WTC11 (cell line): ENCODE measurements around the gene ACSS3. TPM values are rescaled to one million over a fixed set of nuclear protein-coding genes. Genes with fewer than 3 reads are reported as not detected.

Source experiments
- ATAC-seq: fragments of 200-7000 bp; cut with Tn5 transposase; 2 replicates; pipeline ENCODE4 v1.10.0; 2021; ENCODE audit warnings: mild to moderate bottlenecking, moderate library complexity
- CTCF ChIA-PET: fragments of 300-600 bp; sonication (Branson Sonifier 250); formaldehyde crosslinking; loops from one replicate; lab custom pipeline; 2021; ENCODE audit warnings: antibody characterized with exemption; lab: Charles Lee
- POLR2A ChIA-PET: fragments of 350-600 bp; sonication (Branson Sonifier 250); formaldehyde crosslinking; loops from one replicate; lab custom pipeline; 2021; ENCODE audit warnings: antibody characterized with exemption; lab: Charles Lee
- DNase-seq: peaks from one replicate; pipeline ENCODE4 v3.0.0; 2021; ENCODE audit warnings: low spot score
- H3K27ac Mint-ChIP-seq: 2 replicates; pipeline ENCODE4 v1.8.0; 2021; ENCODE audit warnings: mixed read lengths
- H3K27me3 Mint-ChIP-seq: 2 replicates; pipeline ENCODE4 v1.8.0; 2021; ENCODE audit warnings: low read depth, mild to moderate bottlenecking, moderate library complexity, mixed read lengths
- H3K36me3 Mint-ChIP-seq: 2 replicates; pipeline ENCODE4 v1.8.0; 2021; ENCODE audit warnings: mixed read lengths
- H3K4me1 Mint-ChIP-seq: 2 replicates; pipeline ENCODE4 v1.8.0; 2022; ENCODE audit warnings: mixed read lengths
- H3K4me3 Mint-ChIP-seq: 2 replicates; pipeline ENCODE4 v1.8.0; 2021; ENCODE audit warnings: mild to moderate bottlenecking, moderate library complexity, mixed read lengths
- H3K9me3 Mint-ChIP-seq: 2 replicates; pipeline ENCODE4 v1.8.0; 2021; ENCODE audit warnings: mixed read lengths
- ARID4B ChIP-seq: sonication (generic); formaldehyde crosslinking; IDR thresholded peaks from 2 replicates; pipeline ENCODE4 v1.8.0; 2023; ENCODE audit warnings: missing genetic modification reagents, mild to moderate bottlenecking, borderline replicate concordance
- ATF6 ChIP-seq: sonication (generic); formaldehyde crosslinking; IDR thresholded peaks from 2 replicates; pipeline ENCODE4 v1.8.1; 2023; ENCODE audit warnings: mild to moderate bottlenecking, missing genetic modification reagents
- CBFB ChIP-seq: sonication (generic); formaldehyde crosslinking; IDR thresholded peaks from 2 replicates; pipeline ENCODE4 v1.8.1; 2022; ENCODE audit warnings: mild to moderate bottlenecking, low read depth, missing genetic modification reagents
- CDX4 ChIP-seq: fragments of 250-450 bp; sonication (Bioruptor Pico); IDR thresholded peaks from 2 replicates; pipeline ENCODE4 v1.9.0; 2021; ENCODE audit warnings: moderate library complexity, mild to moderate bottlenecking, inconsistent platforms, borderline replicate concordance
- CTCF ChIP-seq: fragments of 200-600 bp; IDR thresholded peaks from 2 replicates; pipeline ENCODE4 v1.8.0; 2022; ENCODE audit warnings: antibody characterized with exemption
- E2F5 ChIP-seq: sonication (generic); formaldehyde crosslinking; IDR thresholded peaks from 2 replicates; pipeline ENCODE4 v1.8.1; 2022; ENCODE audit warnings: mild to moderate bottlenecking, moderate library complexity, missing genetic modification reagents
- ELF4 ChIP-seq: sonication (generic); formaldehyde crosslinking; IDR thresholded peaks from 2 replicates; pipeline ENCODE4 v1.8.1; 2022; ENCODE audit warnings: low read depth, mild to moderate bottlenecking, moderate library complexity, missing genetic modification reagents
- FOXK1 ChIP-seq: sonication (generic); formaldehyde crosslinking; IDR thresholded peaks from 2 replicates; pipeline ENCODE4 v1.8.0; 2022; ENCODE audit warnings: mild to moderate bottlenecking, moderate library complexity, missing genetic modification reagents
- JAZF1 ChIP-seq: fragments of 250-450 bp; sonication (Bioruptor Pico); IDR thresholded peaks from 2 replicates; pipeline ENCODE4 v1.9.0; 2021; ENCODE audit warnings: moderate library complexity, mild to moderate bottlenecking, inconsistent platforms
- MXD4 ChIP-seq: fragments of 250-450 bp; sonication (Bioruptor Pico); IDR thresholded peaks from 2 replicates; pipeline ENCODE4 v1.8.0; 2021; ENCODE audit warnings: mild to moderate bottlenecking, moderate library complexity, borderline replicate concordance
- NR3C1 ChIP-seq: sonication (generic); formaldehyde crosslinking; conservative IDR thresholded peaks from 2 replicates; pipeline ENCODE4 v1.8.1; 2023; ENCODE audit warnings: low read depth, mild to moderate bottlenecking, missing genetic modification reagents
- RORB ChIP-seq: fragments of 250-450 bp; sonication (Bioruptor Pico); IDR thresholded peaks from 2 replicates; pipeline ENCODE4 v1.9.0; 2021; ENCODE audit warnings: mild to moderate bottlenecking
- TP53 ChIP-seq: sonication (generic); formaldehyde crosslinking; IDR thresholded peaks from 2 replicates; pipeline ENCODE4 v1.8.1; 2023; ENCODE audit warnings: mild to moderate bottlenecking, missing genetic modification reagents
- ZBTB21 ChIP-seq: sonication (generic); formaldehyde crosslinking; IDR thresholded peaks from 2 replicates; pipeline ENCODE4 v1.8.1; 2023; ENCODE audit warnings: mild to moderate bottlenecking, missing genetic modification reagents, borderline replicate concordance
- ZBTB43 ChIP-seq: sonication (generic); formaldehyde crosslinking; IDR thresholded peaks from 2 replicates; pipeline ENCODE4 v1.8.1; 2023; ENCODE audit warnings: mild to moderate bottlenecking, missing genetic modification reagents
- ZNF396 ChIP-seq: fragments of 250-450 bp; sonication (Bioruptor Pico); IDR thresholded peaks from 2 replicates; pipeline ENCODE4 v1.8.0; 2021; ENCODE audit warnings: mild to moderate bottlenecking, moderate library complexity, borderline replicate concordance
- ZNF425 ChIP-seq: fragments of 250-450 bp; sonication (Bioruptor Pico); conservative IDR thresholded peaks from 2 replicates; pipeline ENCODE4 v1.9.0; 2021; ENCODE audit warnings: mild to moderate bottlenecking
- total RNA-seq: library from RNA; stranded (reverse); gene quantifications from 3 replicates; pipeline ENCODE4 v1.2.3, GENCODE V29; 2021

The ACSS3 gene
- total RNA-seq, 1 experiment from 2014 or later: 18.6 TPM

- TF ChIP-seq E2F5 (no peak), MXD4 (no peak), JAZF1 (CRISPR knock-in tag) (no peak), ZNF425 (CRISPR knock-in tag) (no peak)
- TF ChIP-seq, all 79 proteins: peak for 0
These were observed 43.0 kb upstream of the ACSS3 start (continued) for GRCh38 chr12:81034926-81035325.

GRCh38 chr12:81039231-81039630, 38.6 kb upstream of the ACSS3 start:
- ATAC-seq (no peak), DNase-seq (no peak)
- Mint-ChIP-seq H3K27ac (no peak overlapping the region), H3K36me3 (no peaks in the 10 kb centered on the region), H3K4me3 (no peak overlapping the region), H3K27me3 (no peaks in the 10 kb centered on the region), H3K4me1 (no peaks in the 10 kb centered on the region), H3K9me3 (no peaks in the 10 kb centered on the region)
- ChIA-PET CTCF (no interaction called here), POLR2A (no interaction called here)
- TF ChIP-seq ATF6 (CRISPR knock-in tag): no peak
- no peak for TF ChIP-seq ZNF396 (CRISPR knock-in tag)
- TF ChIP-seq CTCF: no peak
- no peak for TF ChIP-seq ZBTB43 (CRISPR knock-in tag)
- TF ChIP-seq ARID4B (CRISPR knock-in tag): no peak
- no peak for TF ChIP-seq CDX4
- TF ChIP-seq TP53 (CRISPR knock-in tag): no peak
- no peak for TF ChIP-seq CBFB
- TF ChIP-seq ZBTB21 (CRISPR knock-in tag): no peak
- no peak for TF ChIP-seq ELF4 (CRISPR knock-in tag)
- no peak for TF ChIP-seq RORB
- no peak for TF ChIP-seq NR3C1 (CRISPR knock-in tag)
- no peak for TF ChIP-seq FOXK1 (CRISPR knock-in tag)
